Testis (tissue), 3 donors: Measurements from ENCODE around the gene PSMA7. TPM values are rescaled to one million over a fixed set of nuclear protein-coding genes. Genes with fewer than 3 reads are reported as not detected.
A peak's percentile ranks its signal among the peaks of the same experiment; 100 is the strongest.

Experiments used
- DNase-seq: peaks from one replicate; pipeline ENCODE4 v3.0.0-alpha.2; 2019
- H3K27ac ChIP-seq, 2 donors: fragments of 200-600 bp; sonication (generic); one replicate each; pipeline ENCODE4 v1.5.1; 2019
- H3K27me3 ChIP-seq: fragments of 200-600 bp; sonication (generic); one replicate; pipeline ENCODE4 v1.5.1; 2019
- H3K36me3 ChIP-seq: fragments of 200-600 bp; sonication (generic); one replicate; pipeline ENCODE4 v1.5.1; 2017; ENCODE audit warnings: low read depth; ENCODE audit errors: missing control alignments
- H3K4me1 ChIP-seq: fragments of 200-600 bp; sonication (generic); one replicate; pipeline ENCODE4 v1.5.1; 2019
- H3K4me3 ChIP-seq, 2 donors: fragments of 200-600 bp; sonication (generic); one replicate each; pipeline ENCODE4 v1.5.1; 2017 to 2019
- H3K9me3 ChIP-seq: fragments of 200-600 bp; sonication (generic); one replicate; pipeline ENCODE4 v1.5.1; 2017
- POLR2A ChIP-seq: fragments of 450-650 bp; IDR thresholded peaks from one replicate; pipeline ENCODE4 v1.6.1; 2017; ENCODE audit warnings: antibody characterized with exemption, mild to moderate bottlenecking, moderate library complexity
- WGBS, 2 donors: methylation state at CpG; one replicate each; pipeline ENCODE4 v1.1.5; 2018; 5-methylcytosine and 5-hydroxymethylcytosine counted together
- intact Hi-C: fragments of 100-400 bp; cut with DNase I; formaldehyde crosslinking; loops from one replicate; pipeline ENCODE4 v1.15.1; 2023; ENCODE audit warnings: low total_unique reads
- polyA plus RNA-seq: library from polyadenylated mRNA; stranded (reverse); fragments of 350-450 nt; fragmentation: Illumina TruSeq; extraction: RNeasy Lipid Tissue Mini Kit (QIAGEN cat#74804); gene quantifications from one replicate; pipeline ENCODE4 v1.2.3, GENCODE V29; 2014; ENCODE audit warnings: low read depth, low replicate concordance; ENCODE audit not compliant: insufficient read depth
- total RNA-seq, 2 donors: library from RNA; depleted of rRNA; stranded (reverse); fragments of >200 nt; gene quantifications; one replicate each; pipeline ENCODE4 v1.2.3, GENCODE V29; 2016
- TF ChIP-seq, protein P1 (sequence below), 3 experiments: fragments of 450-650 bp in 2 of 3; fragments of 200-600 bp in 1 of 3; sonication (generic) in 1 of 3; IDR thresholded peaks; one replicate each; pipeline ENCODE4 v1.5.1; 2016 to 2019; ENCODE audit warnings: antibody characterized with exemption in 3 of 3, mild to moderate bottlenecking in 2 of 3, moderate library complexity in 1 of 3

The PSMA7 gene
- total and polyA plus RNA-seq, 3 donors from 2014 or later: 124 to 203 (median 146) TPM

DNA sequence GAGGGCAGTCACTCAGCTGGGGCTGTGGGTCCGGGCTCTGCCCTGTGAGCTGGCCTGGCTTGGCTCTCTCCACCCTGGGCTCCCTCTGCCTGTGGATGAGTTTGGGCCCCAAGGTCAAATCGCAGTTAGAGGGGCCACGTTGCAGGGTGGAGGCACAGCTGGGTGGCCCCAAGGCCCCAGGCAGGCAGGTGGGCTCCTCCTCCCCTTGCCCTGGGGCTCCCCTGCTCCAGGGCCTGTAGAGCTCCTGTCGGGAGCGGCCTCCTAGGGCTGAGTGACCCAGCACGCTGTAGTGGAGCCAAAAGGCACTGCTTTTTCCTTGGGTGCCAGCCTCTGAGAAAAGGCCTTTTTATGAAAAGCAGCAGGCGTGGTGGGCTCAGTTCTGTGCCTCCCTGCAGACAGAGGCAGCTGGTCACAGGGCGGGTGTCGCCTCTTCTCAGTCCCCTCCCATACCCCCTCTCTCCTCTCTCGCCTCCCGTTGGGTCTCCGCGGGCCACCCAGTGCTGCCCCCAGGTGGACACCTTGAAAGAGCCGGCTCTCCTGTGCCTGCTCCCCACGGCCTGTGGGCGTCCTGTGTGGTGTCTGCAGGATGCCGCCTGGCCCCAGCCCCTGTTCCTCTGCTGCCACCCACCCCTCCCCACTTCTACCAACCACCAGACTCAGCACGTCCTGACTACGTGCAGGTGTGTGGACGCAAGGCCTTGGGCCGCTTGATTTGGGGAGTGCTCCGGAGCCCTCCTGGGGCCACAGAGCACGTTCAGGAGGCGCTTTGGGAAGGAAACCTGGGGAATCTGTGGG, 13.6 kb upstream of the PSMA7 start:
- TF ChIP-seq POLR2A: no peak
- TF ChIP-seq, protein P1, sequence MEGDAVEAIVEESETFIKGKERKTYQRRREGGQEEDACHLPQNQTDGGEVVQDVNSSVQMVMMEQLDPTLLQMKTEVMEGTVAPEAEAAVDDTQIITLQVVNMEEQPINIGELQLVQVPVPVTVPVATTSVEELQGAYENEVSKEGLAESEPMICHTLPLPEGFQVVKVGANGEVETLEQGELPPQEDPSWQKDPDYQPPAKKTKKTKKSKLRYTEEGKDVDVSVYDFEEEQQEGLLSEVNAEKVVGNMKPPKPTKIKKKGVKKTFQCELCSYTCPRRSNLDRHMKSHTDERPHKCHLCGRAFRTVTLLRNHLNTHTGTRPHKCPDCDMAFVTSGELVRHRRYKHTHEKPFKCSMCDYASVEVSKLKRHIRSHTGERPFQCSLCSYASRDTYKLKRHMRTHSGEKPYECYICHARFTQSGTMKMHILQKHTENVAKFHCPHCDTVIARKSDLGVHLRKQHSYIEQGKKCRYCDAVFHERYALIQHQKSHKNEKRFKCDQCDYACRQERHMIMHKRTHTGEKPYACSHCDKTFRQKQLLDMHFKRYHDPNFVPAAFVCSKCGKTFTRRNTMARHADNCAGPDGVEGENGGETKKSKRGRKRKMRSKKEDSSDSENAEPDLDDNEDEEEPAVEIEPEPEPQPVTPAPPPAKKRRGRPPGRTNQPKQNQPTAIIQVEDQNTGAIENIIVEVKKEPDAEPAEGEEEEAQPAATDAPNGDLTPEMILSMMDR (IDR thresholded peaks at IDR 0.05): peak; percentile 49 to 73 (median 55)
- peak; percentile 68 for DNase-seq
- Histone ChIP-seq H3K9me3 (no peaks in the 10 kb centered on the region), H3K36me3 (no peaks in the 10 kb centered on the region), H3K4me3 (no peak overlapping the region), H3K27ac (no peak overlapping the region), H3K4me1 (peaks cover 6% of the 10 kb centered on the region), H3K27me3 (no peaks in the 10 kb centered on the region)
- intact Hi-C loops: no loop called here
- 53 to 81% methylated on average over 9 to 24 of the region's 24 CpGs for WGBS, 2 donors

DNA sequence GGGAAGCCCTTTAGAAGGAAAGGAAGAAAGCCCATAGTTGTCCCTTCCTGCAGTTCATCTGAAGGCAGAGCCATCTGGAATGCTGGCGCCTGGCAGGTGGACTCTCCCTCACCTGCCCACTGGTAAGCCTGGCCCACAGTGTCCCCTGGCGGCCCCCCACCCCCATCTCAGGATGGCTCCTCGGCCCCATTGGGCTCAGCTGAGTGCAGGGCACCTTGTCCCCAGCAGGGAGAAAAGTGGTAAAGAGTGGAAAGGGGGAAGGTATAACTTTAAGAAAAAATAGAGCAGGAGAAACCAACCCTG, 13.0 kb upstream of the PSMA7 start:
- H3K27me3 ChIP-seq: no peaks in the 10 kb centered on the region
- peaks cover 6% of the 10 kb centered on the region for H3K4me1 ChIP-seq
- intact Hi-C loops: no loop called here
- 80 to 83% methylated on average over 3 of the region's 3 CpGs for WGBS, 2 donors
- H3K27ac ChIP-seq: no peak overlapping the region
- H3K9me3 ChIP-seq: no peaks in the 10 kb centered on the region
- H3K4me3 ChIP-seq: no peak overlapping the region
- TF ChIP-seq, protein P1 (IDR thresholded peaks at IDR 0.05): no peak
- no peak for TF ChIP-seq POLR2A
- H3K36me3 ChIP-seq: no peaks in the 10 kb centered on the region
- no peak for DNase-seq

DNA sequence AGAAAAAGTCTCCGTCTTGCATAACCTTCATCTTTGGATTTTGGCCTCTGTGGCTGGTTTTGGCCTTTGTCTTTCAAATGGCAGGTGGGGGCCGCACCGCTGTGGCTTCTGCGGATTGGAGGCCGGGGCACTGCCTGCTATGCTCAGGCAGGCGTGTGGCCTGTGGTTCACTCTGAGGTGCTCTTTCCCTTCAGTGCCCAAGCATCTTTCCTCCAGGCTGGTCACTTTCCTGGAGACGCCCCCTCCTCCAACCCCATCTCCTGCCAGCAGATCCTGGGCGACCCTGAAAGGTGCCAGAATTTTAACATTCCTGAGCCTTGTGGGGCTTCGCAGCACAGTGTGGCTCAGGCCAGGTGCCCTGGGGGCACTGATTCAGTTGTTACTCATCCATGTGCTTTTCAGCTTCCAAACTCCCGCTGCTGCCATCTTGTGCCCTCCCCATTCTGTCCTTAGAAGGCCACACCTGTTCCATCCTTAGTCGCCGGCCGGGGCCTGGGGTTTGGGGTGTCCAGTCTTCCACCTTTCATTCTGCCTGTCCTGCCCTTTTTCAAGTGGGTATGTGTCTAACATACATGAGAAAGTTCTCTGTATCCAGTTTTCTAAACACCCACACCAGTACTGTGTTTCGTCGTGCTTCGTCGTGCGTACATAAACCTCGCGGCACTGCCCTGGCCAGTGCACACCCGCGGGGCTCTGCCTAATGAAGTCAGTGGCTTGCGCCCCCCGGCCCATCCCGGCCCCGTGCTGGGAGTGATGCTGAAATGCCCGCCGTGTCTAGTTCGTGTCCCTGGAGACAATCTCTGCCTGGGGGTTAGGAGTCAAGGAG, 12.4 kb upstream of the PSMA7 start:
- H3K4me1 ChIP-seq: peaks cover 7% of the 10 kb centered on the region
- no peak for DNase-seq
- H3K27me3 ChIP-seq: no peaks in the 10 kb centered on the region
- no peaks in the 10 kb centered on the region for H3K36me3 ChIP-seq
- no peak for TF ChIP-seq POLR2A
- H3K27ac ChIP-seq: no peak overlapping the region
- no peak overlapping the region for H3K4me3 ChIP-seq
- no peaks in the 10 kb centered on the region for H3K9me3 ChIP-seq
- intact Hi-C loops: no loop called here
- whole genome bisulfite sequencing, 2 donors: 87 to 92% methylated on average over 29 of the region's 29 CpGs

DNA sequence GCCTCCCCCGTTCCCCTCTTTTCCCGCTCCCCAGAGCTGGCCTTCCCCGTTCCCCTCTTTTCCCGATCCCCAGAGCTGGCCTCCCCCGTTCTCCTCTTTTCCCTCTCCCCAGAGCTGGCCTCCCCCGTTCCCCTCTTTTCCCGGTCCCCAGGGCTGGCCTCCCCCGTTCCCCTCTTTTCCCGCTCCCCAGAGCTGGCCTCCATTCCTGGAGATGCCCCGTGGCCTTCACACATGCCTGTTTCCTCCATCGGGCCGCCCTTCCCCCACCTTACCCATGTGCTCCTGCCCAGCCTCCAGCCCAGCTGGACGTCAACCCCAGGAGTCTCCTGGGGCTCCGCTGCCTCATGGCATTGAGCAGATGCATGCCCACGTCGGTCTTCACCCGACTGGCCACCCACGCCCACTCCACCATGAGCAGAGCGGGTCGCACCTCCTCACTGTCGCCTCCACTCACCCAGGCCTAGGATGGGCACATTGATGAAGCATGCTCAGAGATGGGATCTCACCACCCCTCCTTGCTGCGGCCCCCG, 8.7 kb upstream of the PSMA7 start:
- no peak overlapping the region for H3K27ac ChIP-seq
- intact Hi-C loops: no loop called here
- H3K36me3 ChIP-seq: no peaks in the 10 kb centered on the region
- no peaks in the 10 kb centered on the region for H3K9me3 ChIP-seq
- WGBS, 2 donors: 85 to 89% methylated on average over 15 to 23 of the region's 23 CpGs
- no peaks in the 10 kb centered on the region for H3K27me3 ChIP-seq
- H3K4me1 ChIP-seq: peaks cover 7% of the 10 kb centered on the region
- H3K4me3 ChIP-seq: no peak overlapping the region
- DNase-seq: no peak
- TF ChIP-seq, protein P1 (IDR thresholded peaks at IDR 0.05): no peak
- no peak for TF ChIP-seq POLR2A

DNA sequence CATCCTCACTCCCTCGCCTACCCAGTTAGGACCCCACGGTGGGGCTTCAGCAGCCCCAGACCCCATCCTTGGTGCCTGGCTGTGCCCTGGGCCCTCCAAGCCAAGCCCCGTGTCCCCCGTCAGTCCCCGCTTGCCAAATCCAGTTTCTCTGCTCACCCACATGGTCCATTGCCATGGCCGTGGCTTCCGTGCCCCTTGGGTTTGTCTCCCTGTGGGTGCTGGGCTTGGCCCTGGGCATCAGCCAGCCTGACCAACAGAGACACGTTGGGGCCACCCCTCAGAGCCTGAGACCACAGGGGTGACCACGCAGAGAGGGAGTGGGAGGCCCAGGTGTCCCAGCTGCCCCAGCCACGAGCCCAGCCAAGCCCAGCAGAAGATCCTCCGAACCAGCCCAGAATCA, 8.0 kb upstream of the PSMA7 start:
- WGBS, 2 donors: 87 to 89% methylated on average over 7 to 11 of the region's 11 CpGs
- Histone ChIP-seq H3K4me3 (no peak overlapping the region), H3K36me3 (no peaks in the 10 kb centered on the region), H3K9me3 (no peaks in the 10 kb centered on the region), H3K27ac (no peak overlapping the region), H3K4me1 (peaks cover 3% of the 10 kb centered on the region), H3K27me3 (no peaks in the 10 kb centered on the region)
- DNase-seq: no peak
- TF ChIP-seq POLR2A: no peak
- TF ChIP-seq, protein P1 (IDR thresholded peaks at IDR 0.05): no peak
- intact Hi-C loops: no loop called here
